Fibroblast of skin of back (primary cell): ENCODE measurements around the gene VWA1.
"Not testable (repeated sequence)": the region's sequence is repeated elsewhere in the genome, so short reads cannot be mapped to it uniquely, and the experiment has no call there.

ENCODE experiments used
- DNase-seq: peaks from one replicate; pipeline ENCODE4 v3.0.0-alpha.2; 2013

VWA1 gene

GRCh38 chr1:1424707-1425106, 10.8 kb upstream of the VWA1 start:
- no peak for DNase-seq

GRCh38 chr1:1425426-1425752, 10.1 kb upstream of the VWA1 start:
- DNase-seq: no peak

- DNase-seq: no peak
Measured at GRCh38 chr1:1425753-1426495, 9.6 kb upstream of the VWA1 start.

- DNase-seq: no peak
Measured at GRCh38 chr1:1426496-1427105, 8.9 kb upstream of the VWA1 start.

GRCh38 chr1:1427106-1427819, 8.2 kb upstream of the VWA1 start:
- DNase-seq: peak; percentile 14

GRCh38 chr1:1427820-1428148, 7.7 kb upstream of the VWA1 start:
- DNase-seq: no peak

- no peak for DNase-seq
Measured at GRCh38 chr1:1428174-1428573, 7.3 kb upstream of the VWA1 start.

- not testable (repeated sequence) for DNase-seq
Measured at GRCh38 chr1:1428967-1429366, 6.5 kb upstream of the VWA1 start.

- DNase-seq: peak; percentile 21
Measured at GRCh38 chr1:1429671-1430073, 5.8 kb upstream of the VWA1 start.

- peak; percentile 24 for DNase-seq
Measured at GRCh38 chr1:1430114-1430982, 5.1 kb upstream of the VWA1 start.

- DNase-seq: no peak
Measured at GRCh38 chr1:1430992-1431844, 4.3 kb upstream of the VWA1 start.

- no peak for DNase-seq
Measured at GRCh38 chr1:1431845-1432273, 3.6 kb upstream of the VWA1 start.

- no peak for DNase-seq
Measured at GRCh38 chr1:1432274-1432950, 3.1 kb upstream of the VWA1 start.

GRCh38 chr1:1432951-1433803, 2.3 kb upstream of the VWA1 start:
- DNase-seq: no peak

GRCh38 chr1:1433804-1434130, 1.7 kb upstream of the VWA1 start:
- peak; percentile 56 for DNase-seq

- no peak for DNase-seq
Measured at GRCh38 chr1:1434131-1434823, 1.2 kb upstream of the VWA1 start.

- DNase-seq: no peak
Measured at GRCh38 chr1:1434824-1435105, 725 bp upstream of the VWA1 start.

GRCh38 chr1:1435911-1436629, 580 bp downstream of the VWA1 start:
- DNase-seq: no peak

GRCh38 chr1:1436630-1437032, 1.1 kb downstream of the VWA1 start:
- no peak for DNase-seq
